Measurements from ENCODE around the gene ATP6V0B. TPM values are rescaled to one million over a fixed set of nuclear protein-coding genes. Genes with fewer than 3 reads are reported as not detected.
A peak's percentile ranks its signal among the peaks of the same experiment; 100 is the strongest.

Gene ATP6V0B
- total and polyA plus RNA-seq, 9 of the 15 experiments (the other 6 are each of a cell fraction or from before 2014, with no cell fraction given): 137 to 328 (median 220) TPM

DNA sequence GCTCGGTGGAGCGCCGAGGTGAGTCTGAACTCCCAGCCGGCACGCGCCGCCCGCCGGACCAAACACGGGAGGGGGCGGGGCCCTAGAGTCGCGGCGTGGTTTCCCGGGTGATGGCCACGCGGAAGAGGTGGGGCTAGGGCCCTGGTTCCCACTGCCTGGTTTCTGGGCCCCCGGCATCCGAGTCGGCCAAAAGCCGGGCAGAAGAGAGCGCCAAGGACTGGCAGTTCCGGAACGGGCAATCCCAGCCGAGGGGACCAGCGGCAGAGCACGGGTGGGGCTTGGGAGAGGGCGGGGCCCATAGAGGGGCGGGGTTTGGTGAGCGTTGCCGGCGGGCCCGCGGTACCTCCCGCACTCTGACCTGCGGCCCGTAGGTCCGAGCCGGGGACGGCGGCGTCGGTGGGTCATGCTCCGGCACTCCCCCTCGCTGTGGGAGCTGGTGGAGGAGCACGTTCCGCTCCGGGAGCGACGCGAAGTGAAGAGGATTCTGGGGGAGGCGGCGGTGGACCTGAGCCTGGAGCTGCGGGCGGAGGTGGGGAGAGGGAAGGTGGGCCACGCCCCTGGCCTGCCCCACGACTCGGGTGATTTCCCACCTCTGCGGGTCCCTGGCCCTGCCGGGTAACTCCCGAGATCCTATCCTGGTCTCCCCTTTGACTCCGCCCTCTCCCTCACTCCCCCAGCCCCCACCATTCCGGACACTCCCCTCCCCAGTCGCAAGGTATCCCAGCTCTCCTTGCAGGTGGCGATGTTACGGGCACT, 16.9 kb downstream of the ATP6V0B start, which contains the start of gene CCDC24 (continued):
- TF ChIP-seq, protein P1, sequence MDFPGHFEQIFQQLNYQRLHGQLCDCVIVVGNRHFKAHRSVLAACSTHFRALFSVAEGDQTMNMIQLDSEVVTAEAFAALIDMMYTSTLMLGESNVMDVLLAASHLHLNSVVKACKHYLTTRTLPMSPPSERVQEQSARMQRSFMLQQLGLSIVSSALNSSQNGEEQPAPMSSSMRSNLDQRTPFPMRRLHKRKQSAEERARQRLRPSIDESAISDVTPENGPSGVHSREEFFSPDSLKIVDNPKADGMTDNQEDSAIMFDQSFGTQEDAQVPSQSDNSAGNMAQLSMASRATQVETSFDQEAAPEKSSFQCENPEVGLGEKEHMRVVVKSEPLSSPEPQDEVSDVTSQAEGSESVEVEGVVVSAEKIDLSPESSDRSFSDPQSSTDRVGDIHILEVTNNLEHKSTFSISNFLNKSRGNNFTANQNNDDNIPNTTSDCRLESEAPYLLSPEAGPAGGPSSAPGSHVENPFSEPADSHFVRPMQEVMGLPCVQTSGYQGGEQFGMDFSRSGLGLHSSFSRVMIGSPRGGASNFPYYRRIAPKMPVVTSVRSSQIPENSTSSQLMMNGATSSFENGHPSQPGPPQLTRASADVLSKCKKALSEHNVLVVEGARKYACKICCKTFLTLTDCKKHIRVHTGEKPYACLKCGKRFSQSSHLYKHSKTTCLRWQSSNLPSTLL (IDR thresholded peaks at IDR 0.05): no peak
- TF ChIP-seq, protein P2, sequence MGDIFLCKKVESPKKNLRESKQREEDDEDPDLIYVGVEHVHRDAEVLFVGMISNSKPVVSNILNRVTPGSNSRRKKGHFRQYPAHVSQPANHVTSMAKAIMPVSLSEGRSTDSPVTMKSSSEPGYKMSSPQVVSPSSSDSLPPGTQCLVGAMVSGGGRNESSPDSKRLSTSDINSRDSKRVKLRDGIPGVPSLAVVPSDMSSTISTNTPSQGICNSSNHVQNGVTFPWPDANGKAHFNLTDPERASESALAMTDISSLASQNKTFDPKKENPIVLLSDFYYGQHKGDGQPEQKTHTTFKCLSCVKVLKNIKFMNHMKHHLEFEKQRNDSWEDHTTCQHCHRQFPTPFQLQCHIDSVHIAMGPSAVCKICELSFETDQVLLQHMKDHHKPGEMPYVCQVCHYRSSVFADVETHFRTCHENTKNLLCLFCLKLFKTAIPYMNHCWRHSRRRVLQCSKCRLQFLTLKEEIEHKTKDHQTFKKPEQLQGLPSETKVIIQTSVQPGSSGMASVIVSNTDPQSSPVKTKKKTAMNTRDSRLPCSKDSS (IDR thresholded peaks at IDR 0.05; ENCODE audit: low read depth, partially characterized antibody): no peak
- TF ChIP-seq, protein P3, sequence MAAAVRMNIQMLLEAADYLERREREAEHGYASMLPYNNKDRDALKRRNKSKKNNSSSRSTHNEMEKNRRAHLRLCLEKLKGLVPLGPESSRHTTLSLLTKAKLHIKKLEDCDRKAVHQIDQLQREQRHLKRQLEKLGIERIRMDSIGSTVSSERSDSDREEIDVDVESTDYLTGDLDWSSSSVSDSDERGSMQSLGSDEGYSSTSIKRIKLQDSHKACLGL (CRISPR knock-in tag; IDR thresholded peaks at IDR 0.05; ENCODE audit: borderline replicate concordance, poor library complexity, severe bottlenecking): peak; percentile 26
- TF ChIP-seq ZNF764 (CRISPR knock-in tag; IDR thresholded peaks at IDR 0.05; ENCODE audit: low read depth) (no peak), ZNF707 (CRISPR knock-in tag; conservative IDR thresholded peaks at IDR 0.05) (no peak), ZC3H8 (IDR thresholded peaks at IDR 0.05) (no peak), CCAR2 (IDR thresholded peaks at IDR 0.05; ENCODE audit: low read depth, low read length) (no peak), HNRNPUL1 (IDR thresholded peaks at IDR 0.05; ENCODE audit: low read length) (no peak), ETS2 (tag; IDR thresholded peaks at IDR 0.05; ENCODE audit: borderline replicate concordance, poor library complexity, severe bottlenecking) (no peak), JUN (IDR thresholded peaks at IDR 0.05; ENCODE audit: borderline replicate concordance, low read depth, low read length) (no peak), JUN (CRISPR knock-in tag; IDR thresholded peaks at IDR 0.05; ENCODE audit: borderline replicate concordance) (no peak; the same call in 1 of the 2 replicates), EWSR1 (IDR thresholded peaks at IDR 0.05; ENCODE audit: borderline replicate concordance, low read depth, partially characterized antibody) (no peak), POLR2A (conservative IDR thresholded peaks at IDR 0.05) (peak; percentile 82)
- TF ChIP-seq, protein P4, sequence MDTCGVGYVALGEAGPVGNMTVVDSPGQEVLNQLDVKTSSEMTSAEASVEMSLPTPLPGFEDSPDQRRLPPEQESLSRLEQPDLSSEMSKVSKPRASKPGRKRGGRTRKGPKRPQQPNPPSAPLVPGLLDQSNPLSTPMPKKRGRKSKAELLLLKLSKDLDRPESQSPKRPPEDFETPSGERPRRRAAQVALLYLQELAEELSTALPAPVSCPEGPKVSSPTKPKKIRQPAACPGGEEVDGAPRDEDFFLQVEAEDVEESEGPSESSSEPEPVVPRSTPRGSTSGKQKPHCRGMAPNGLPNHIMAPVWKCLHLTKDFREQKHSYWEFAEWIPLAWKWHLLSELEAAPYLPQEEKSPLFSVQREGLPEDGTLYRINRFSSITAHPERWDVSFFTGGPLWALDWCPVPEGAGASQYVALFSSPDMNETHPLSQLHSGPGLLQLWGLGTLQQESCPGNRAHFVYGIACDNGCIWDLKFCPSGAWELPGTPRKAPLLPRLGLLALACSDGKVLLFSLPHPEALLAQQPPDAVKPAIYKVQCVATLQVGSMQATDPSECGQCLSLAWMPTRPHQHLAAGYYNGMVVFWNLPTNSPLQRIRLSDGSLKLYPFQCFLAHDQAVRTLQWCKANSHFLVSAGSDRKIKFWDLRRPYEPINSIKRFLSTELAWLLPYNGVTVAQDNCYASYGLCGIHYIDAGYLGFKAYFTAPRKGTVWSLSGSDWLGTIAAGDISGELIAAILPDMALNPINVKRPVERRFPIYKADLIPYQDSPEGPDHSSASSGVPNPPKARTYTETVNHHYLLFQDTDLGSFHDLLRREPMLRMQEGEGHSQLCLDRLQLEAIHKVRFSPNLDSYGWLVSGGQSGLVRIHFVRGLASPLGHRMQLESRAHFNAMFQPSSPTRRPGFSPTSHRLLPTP (IDR thresholded peaks at IDR 0.05; ENCODE audit: borderline replicate concordance, extremely low read depth, insufficient read length): no peak
- TF ChIP-seq, protein P5, sequence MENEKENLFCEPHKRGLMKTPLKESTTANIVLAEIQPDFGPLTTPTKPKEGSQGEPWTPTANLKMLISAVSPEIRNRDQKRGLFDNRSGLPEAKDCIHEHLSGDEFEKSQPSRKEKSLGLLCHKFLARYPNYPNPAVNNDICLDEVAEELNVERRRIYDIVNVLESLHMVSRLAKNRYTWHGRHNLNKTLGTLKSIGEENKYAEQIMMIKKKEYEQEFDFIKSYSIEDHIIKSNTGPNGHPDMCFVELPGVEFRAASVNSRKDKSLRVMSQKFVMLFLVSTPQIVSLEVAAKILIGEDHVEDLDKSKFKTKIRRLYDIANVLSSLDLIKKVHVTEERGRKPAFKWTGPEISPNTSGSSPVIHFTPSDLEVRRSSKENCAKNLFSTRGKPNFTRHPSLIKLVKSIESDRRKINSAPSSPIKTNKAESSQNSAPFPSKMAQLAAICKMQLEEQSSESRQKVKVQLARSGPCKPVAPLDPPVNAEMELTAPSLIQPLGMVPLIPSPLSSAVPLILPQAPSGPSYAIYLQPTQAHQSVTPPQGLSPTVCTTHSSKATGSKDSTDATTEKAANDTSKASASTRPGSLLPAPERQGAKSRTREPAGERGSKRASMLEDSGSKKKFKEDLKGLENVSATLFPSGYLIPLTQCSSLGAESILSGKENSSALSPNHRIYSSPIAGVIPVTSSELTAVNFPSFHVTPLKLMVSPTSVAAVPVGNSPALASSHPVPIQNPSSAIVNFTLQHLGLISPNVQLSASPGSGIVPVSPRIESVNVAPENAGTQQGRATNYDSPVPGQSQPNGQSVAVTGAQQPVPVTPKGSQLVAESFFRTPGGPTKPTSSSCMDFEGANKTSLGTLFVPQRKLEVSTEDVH (IDR thresholded peaks at IDR 0.05; ENCODE audit: low read depth, partially characterized antibody): no peak

Data from K562 (cell line).